ENCODE measurements around the gene PDSS1. TPM values are rescaled to one million over a fixed set of nuclear protein-coding genes. Genes with fewer than 3 reads are reported as not detected.
"Not testable (repeated sequence)": the region's sequence is repeated elsewhere in the genome, so short reads cannot be mapped to it uniquely, and the experiment has no call there.

Gene PDSS1, protein sequence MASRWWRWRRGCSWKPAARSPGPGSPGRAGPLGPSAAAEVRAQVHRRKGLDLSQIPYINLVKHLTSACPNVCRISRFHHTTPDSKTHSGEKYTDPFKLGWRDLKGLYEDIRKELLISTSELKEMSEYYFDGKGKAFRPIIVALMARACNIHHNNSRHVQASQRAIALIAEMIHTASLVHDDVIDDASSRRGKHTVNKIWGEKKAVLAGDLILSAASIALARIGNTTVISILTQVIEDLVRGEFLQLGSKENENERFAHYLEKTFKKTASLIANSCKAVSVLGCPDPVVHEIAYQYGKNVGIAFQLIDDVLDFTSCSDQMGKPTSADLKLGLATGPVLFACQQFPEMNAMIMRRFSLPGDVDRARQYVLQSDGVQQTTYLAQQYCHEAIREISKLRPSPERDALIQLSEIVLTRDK
- 3.7 and 7.6 TPM in 2 replicates for total RNA-seq
- 7.5 and 10.5 TPM in 2 replicates for polyA plus RNA-seq

- H3K36me3 ChIP-seq, result no peaks in the 10 kb centered on the region
- peaks cover 4% of the 10 kb centered on the region for H3K4me1 ChIP-seq (ENCODE audit: low read depth)
- TF ChIP-seq, protein P1, sequence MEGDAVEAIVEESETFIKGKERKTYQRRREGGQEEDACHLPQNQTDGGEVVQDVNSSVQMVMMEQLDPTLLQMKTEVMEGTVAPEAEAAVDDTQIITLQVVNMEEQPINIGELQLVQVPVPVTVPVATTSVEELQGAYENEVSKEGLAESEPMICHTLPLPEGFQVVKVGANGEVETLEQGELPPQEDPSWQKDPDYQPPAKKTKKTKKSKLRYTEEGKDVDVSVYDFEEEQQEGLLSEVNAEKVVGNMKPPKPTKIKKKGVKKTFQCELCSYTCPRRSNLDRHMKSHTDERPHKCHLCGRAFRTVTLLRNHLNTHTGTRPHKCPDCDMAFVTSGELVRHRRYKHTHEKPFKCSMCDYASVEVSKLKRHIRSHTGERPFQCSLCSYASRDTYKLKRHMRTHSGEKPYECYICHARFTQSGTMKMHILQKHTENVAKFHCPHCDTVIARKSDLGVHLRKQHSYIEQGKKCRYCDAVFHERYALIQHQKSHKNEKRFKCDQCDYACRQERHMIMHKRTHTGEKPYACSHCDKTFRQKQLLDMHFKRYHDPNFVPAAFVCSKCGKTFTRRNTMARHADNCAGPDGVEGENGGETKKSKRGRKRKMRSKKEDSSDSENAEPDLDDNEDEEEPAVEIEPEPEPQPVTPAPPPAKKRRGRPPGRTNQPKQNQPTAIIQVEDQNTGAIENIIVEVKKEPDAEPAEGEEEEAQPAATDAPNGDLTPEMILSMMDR (IDR thresholded peaks at IDR 0.05; ENCODE audit: low read depth, low read length), result no peak
- H3K9me3 ChIP-seq (ENCODE audit: low read depth), result no peaks in the 10 kb centered on the region
- H3K27ac ChIP-seq, result peak within 1 kb of the TSS; percentile 88
- DNase-seq (ENCODE audit: low read depth in 1 of 2, low spot score in 1 of 2), result peak; percentile 74 to 82
- H3K4me3 ChIP-seq, result peak within 1 kb of the TSS; percentile 83
- peaks cover 16% of the 10 kb centered on the region for H3K27me3 ChIP-seq
These were observed at the start of gene PDSS1 for GRCh38 chr10:26697163-26697921. TSS of gene PDSS1 (plus strand) at chr10:26697701. CDS start at chr10:26697712, 11 bp downstream.

DNA sequence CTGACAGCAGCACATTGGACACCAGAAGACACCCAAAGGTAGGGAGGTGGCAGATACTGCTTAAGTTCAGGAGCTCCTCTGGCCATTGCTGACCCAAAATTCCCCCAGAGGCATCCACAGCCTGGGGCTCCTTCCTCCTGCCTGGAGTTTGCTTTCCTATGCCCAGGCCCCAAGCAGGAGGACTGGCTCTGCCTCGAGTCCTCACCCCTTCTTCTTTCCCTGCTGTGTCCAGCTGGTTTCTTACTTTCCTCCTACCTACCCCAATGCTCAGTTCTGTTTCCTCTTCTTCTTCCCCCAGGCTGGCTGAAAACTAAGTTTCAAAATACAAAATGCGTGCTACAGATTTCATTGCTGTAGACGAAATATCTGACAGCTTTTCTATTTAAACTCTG, 49.3 kb upstream of the PDSS1 start:
- not testable (repeated sequence) for H3K27me3 ChIP-seq; DNase-seq (ENCODE audit: low read depth in 1 of 2, low spot score in 1 of 2); H3K27ac ChIP-seq; H3K4me1 ChIP-seq (ENCODE audit: low read depth); H3K4me3 ChIP-seq; H3K36me3 ChIP-seq; H3K9me3 ChIP-seq (ENCODE audit: low read depth)

GRCh38 chr10:26650406-26650805, 47.1 kb upstream of the PDSS1 start:
- TF ChIP-seq, protein P1 (IDR thresholded peaks at IDR 0.05; ENCODE audit: low read depth, low read length), result no peak
- no peaks in the 10 kb centered on the region for H3K4me1 ChIP-seq (ENCODE audit: low read depth)
- no peak for DNase-seq (ENCODE audit: low read depth in 1 of 2, low spot score in 1 of 2)
- H3K27ac ChIP-seq, result no peak overlapping the region
- no peaks in the 10 kb centered on the region for H3K36me3 ChIP-seq
- no peaks in the 10 kb centered on the region for H3K27me3 ChIP-seq
- H3K9me3 ChIP-seq (ENCODE audit: low read depth), result no peaks in the 10 kb centered on the region
- no peak overlapping the region for H3K4me3 ChIP-seq

- DNase-seq (ENCODE audit: low read depth in 1 of 2, low spot score in 1 of 2); H3K4me3 ChIP-seq; H3K27me3 ChIP-seq; H3K27ac ChIP-seq; H3K36me3 ChIP-seq; H3K4me1 ChIP-seq (ENCODE audit: low read depth); H3K9me3 ChIP-seq (ENCODE audit: low read depth): not testable (repeated sequence)
These were observed 46.0 kb upstream of the PDSS1 start for GRCh38 chr10:26651476-26651875.

- Histone ChIP-seq H3K9me3 (ENCODE audit: low read depth) (no peaks in the 10 kb centered on the region), H3K4me1 (ENCODE audit: low read depth) (no peaks in the 10 kb centered on the region), H3K4me3 (no peak overlapping the region), H3K36me3 (no peaks in the 10 kb centered on the region), H3K27me3 (no peaks in the 10 kb centered on the region), H3K27ac (no peak overlapping the region)
- TF ChIP-seq, protein P1 (IDR thresholded peaks at IDR 0.05; ENCODE audit: low read depth, low read length), result no peak
- no peak for DNase-seq (ENCODE audit: low read depth in 1 of 2, low spot score in 1 of 2)
These were observed 44.5 kb upstream of the PDSS1 start for GRCh38 chr10:26653004-26653403.

DNA sequence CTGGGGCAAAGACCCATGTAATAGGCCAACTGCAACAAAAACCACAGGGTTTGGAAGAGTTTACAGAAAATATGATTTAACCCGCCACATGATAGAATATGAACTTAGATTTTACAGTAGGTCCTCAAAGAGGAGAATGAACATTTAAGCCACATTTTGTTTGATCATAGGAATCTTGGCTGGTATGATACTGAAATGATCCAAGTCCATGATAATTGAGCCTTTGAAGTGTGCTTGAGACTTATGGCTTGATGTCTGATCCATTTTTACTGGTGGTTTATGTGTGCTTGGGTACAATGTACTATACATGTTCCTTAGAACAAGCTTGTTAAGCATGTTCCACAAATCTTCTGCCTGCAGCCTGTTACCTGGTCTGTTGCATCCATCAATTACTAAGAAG, 41.8 kb upstream of the PDSS1 start:
- no peak for DNase-seq (ENCODE audit: low read depth in 1 of 2, low spot score in 1 of 2)
- no peaks in the 10 kb centered on the region for H3K9me3 ChIP-seq (ENCODE audit: low read depth)
- no peak overlapping the region for H3K27ac ChIP-seq
- H3K4me3 ChIP-seq, result no peak overlapping the region
- TF ChIP-seq, protein P1 (IDR thresholded peaks at IDR 0.05; ENCODE audit: low read depth, low read length), result no peak
- no peaks in the 10 kb centered on the region for H3K27me3 ChIP-seq
- H3K4me1 ChIP-seq (ENCODE audit: low read depth), result no peaks in the 10 kb centered on the region
- no peaks in the 10 kb centered on the region for H3K36me3 ChIP-seq

All from cardiac muscle cell (in vitro differentiated cells and primary cell).